HEK293 (cell line): ENCODE measurements around the gene DNAJB8.

Experiments used
- CTCF ChIA-PET: fragments of 350-600 bp; formaldehyde crosslinking; extraction: SDS; loops from one replicate; lab custom pipeline; 2021; ENCODE audit warnings: antibody characterized with exemption; lab: Yijun Ruan, JAX
- POLR2A ChIA-PET: fragments of 300-600 bp; formaldehyde crosslinking; extraction: SDS; loops from one replicate; lab custom pipeline; 2020; ENCODE audit warnings: antibody characterized with exemption, inconsistent platforms; lab: Yijun Ruan, JAX
- H3K27ac ChIP-seq: fragments of 200-500 bp; sonication (Bioruptor generic); 2 replicates; pipeline ENCODE4 v1.5.1; 2014; ENCODE audit warnings: low read depth, low read length, control low read depth, inconsistent platforms; ENCODE audit errors: extremely low read depth
- H3K36me3 ChIP-seq, 2 experiments: fragments of 200-500 bp in 1 of 2; sonication (Bioruptor generic) in 1 of 2; 1 replicate in 1 of 2; 2 replicates in 1 of 2; pipeline ENCODE4 v1.5.1; 2014 to 2017; ENCODE audit warnings: inconsistent platforms in 2 of 2, low read length in 2 of 2; ENCODE audit not compliant: control insufficient read depth in 2 of 2, insufficient read depth in 1 of 2
- H3K4me1 ChIP-seq: fragments of 200-500 bp; sonication (Bioruptor generic); 2 replicates; pipeline ENCODE4 v1.5.1; 2014; ENCODE audit warnings: mild to moderate bottlenecking, low read length, inconsistent platforms; ENCODE audit not compliant: control insufficient read depth, insufficient read depth
- H3K4me3 ChIP-seq: 2 replicates; pipeline ENCODE4 v1.5.1; 2011; ENCODE audit warnings: low read depth, mild to moderate bottlenecking, control low read depth, low read length, moderate library complexity
- H3K9me3 ChIP-seq: fragments of 200-500 bp; sonication (Bioruptor generic); 2 replicates; pipeline ENCODE4 v1.5.1; 2014; ENCODE audit warnings: low read depth, low read length, inconsistent platforms; ENCODE audit not compliant: control insufficient read depth, insufficient read depth
- BCL11B ChIP-seq: fragments of 450-650 bp; formaldehyde crosslinking; IDR thresholded peaks from 2 replicates; pipeline ENCODE4 v1.5.1; 2016; ENCODE audit warnings: low read depth, missing biosample characterization, missing genetic modification characterization
- FEZF1 ChIP-seq: fragments of 450-650 bp; formaldehyde crosslinking; IDR thresholded peaks from 2 replicates; pipeline ENCODE4 v1.5.1; 2016; ENCODE audit warnings: missing biosample characterization, missing genetic modification characterization
- MYNN ChIP-seq: fragments of 450-650 bp; formaldehyde crosslinking; IDR thresholded peaks from 2 replicates; pipeline ENCODE4 v1.5.1; 2016; ENCODE audit warnings: missing biosample characterization, missing genetic modification characterization, borderline replicate concordance
- TRIM28 ChIP-seq: IDR thresholded peaks from 2 replicates; pipeline ENCODE4 v1.6.1; 2011; ENCODE audit warnings: low read length, control low read depth, borderline replicate concordance
- ZIC2 ChIP-seq: fragments of 450-650 bp; formaldehyde crosslinking; IDR thresholded peaks from 2 replicates; pipeline ENCODE4 v1.5.1; 2016; ENCODE audit warnings: missing biosample characterization, missing genetic modification characterization
- ZNF121 ChIP-seq: fragments of 450-650 bp; formaldehyde crosslinking; IDR thresholded peaks from 2 replicates; pipeline ENCODE4 v1.5.1; 2016; ENCODE audit warnings: missing biosample characterization, missing genetic modification characterization
- ZNF335 ChIP-seq: fragments of 450-650 bp; formaldehyde crosslinking; conservative IDR thresholded peaks from 2 replicates; pipeline ENCODE4 v1.5.1; 2016; ENCODE audit warnings: missing biosample characterization, missing genetic modification characterization
- ZNF426 ChIP-seq: fragments of 450-650 bp; formaldehyde crosslinking; IDR thresholded peaks from 2 replicates; pipeline ENCODE4 v1.5.1; 2017; ENCODE audit warnings: missing biosample characterization, missing genetic modification characterization, mild to moderate bottlenecking, inconsistent platforms, moderate library complexity
- ZNF555 ChIP-seq: fragments of 450-650 bp; formaldehyde crosslinking; conservative IDR thresholded peaks from 2 replicates; pipeline ENCODE4 v1.5.1; 2017; ENCODE audit warnings: missing biosample characterization, mild to moderate bottlenecking, missing genetic modification characterization, inconsistent platforms
- ZNF596 ChIP-seq: fragments of 450-650 bp; IDR thresholded peaks from 2 replicates; pipeline ENCODE4 v1.5.0; 2018; ENCODE audit warnings: missing biosample characterization, mild to moderate bottlenecking, missing genetic modification characterization, moderate library complexity
- ZNF600 ChIP-seq: fragments of 450-650 bp; formaldehyde crosslinking; IDR thresholded peaks from 2 replicates; pipeline ENCODE4 v1.5.1; 2016; ENCODE audit warnings: missing biosample characterization, missing genetic modification characterization
- ZNF664 ChIP-seq: fragments of 450-650 bp; formaldehyde crosslinking; IDR thresholded peaks from 2 replicates; pipeline ENCODE4 v1.5.1; 2016; ENCODE audit warnings: missing biosample characterization, missing genetic modification characterization
- ZSCAN16 ChIP-seq: fragments of 450-650 bp; formaldehyde crosslinking; IDR thresholded peaks from 2 replicates; pipeline ENCODE4 v1.5.1; 2016; ENCODE audit warnings: missing biosample characterization, missing genetic modification characterization
- ZSCAN30 ChIP-seq: fragments of 450-650 bp; IDR thresholded peaks from 2 replicates; pipeline ENCODE4 v1.5.1; 2018; ENCODE audit warnings: missing biosample characterization, mild to moderate bottlenecking, missing genetic modification characterization, moderate library complexity
- TF ChIP-seq, protein P1 (sequence below): fragments of 450-650 bp; formaldehyde crosslinking; IDR thresholded peaks from 2 replicates; pipeline ENCODE4 v1.5.1; 2016; ENCODE audit warnings: missing biosample characterization, missing genetic modification characterization
- TF ChIP-seq, protein P2 (sequence below): fragments of 450-650 bp; formaldehyde crosslinking; IDR thresholded peaks from 2 replicates; pipeline ENCODE4 v1.5.1; 2016; ENCODE audit warnings: missing biosample characterization, missing genetic modification characterization
- TF ChIP-seq, protein P3 (sequence below): fragments of 450-650 bp; formaldehyde crosslinking; IDR thresholded peaks from 2 replicates; pipeline ENCODE4 v1.5.1; 2016; ENCODE audit warnings: missing biosample characterization, missing genetic modification characterization

Gene DNAJB8

DNA sequence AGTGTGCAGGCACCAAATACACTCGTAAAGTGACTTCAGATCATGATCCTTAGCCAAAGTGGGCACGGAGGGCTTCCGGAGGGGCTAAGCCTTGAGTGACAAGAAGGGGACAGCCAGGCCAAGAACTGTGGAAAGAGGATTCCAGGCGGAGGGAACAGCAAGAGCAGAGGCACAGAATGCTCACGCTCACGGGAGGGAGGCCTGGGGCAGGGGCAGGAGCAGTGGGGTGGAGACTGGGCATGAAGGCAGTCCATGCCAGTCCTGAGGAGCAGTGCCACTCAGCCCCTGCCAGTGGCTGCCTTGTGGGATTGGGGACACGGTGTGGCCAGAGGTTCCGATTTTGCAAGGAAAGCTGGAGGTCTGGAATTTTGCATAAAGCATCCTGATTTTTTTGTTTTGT is 36.0 kb downstream of the DNAJB8 start:
- ChIA-PET POLR2A (no interaction called here), CTCF (no interaction called here)
- H3K9me3 ChIP-seq, result no peaks in the 10 kb centered on the region
- no peaks in the 10 kb centered on the region for H3K4me1 ChIP-seq
- no peak overlapping the region for H3K4me3 ChIP-seq
- no peak for TF ChIP-seq ZNF555
- TF ChIP-seq BCL11B (tag by site-specific recombination), result no peak
- TF ChIP-seq ZSCAN16 (tag by site-specific recombination), result no peak
- TF ChIP-seq, protein P1, sequence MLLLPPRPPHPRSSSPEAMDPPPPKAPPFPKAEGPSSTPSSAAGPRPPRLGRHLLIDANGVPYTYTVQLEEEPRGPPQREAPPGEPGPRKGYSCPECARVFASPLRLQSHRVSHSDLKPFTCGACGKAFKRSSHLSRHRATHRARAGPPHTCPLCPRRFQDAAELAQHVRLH, result no peak
- TF ChIP-seq ZNF426, result no peak
- H3K27ac ChIP-seq, result no peak overlapping the region
- H3K36me3 ChIP-seq, result no peaks in the 10 kb centered on the region

DNA sequence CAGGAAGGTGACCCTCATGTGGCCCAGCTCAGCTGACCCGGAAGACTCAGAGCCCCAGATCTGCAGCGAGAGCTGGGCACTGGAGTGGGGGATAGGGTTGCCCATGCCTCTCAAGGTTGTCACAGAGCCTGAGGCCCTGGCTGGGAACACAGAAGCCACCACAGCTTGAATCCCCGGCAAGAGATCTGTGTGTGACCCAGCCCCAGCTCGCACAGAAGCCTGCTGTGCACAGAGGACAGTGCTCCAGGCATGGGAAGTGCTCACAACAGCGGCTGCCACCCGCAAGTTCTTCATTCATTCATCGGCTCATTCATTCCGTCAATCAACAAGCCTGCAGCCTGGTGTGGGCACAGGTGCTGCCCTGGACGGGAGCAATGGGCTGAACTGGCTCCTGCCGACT is 36.4 kb downstream of the DNAJB8 start:
- ChIA-PET CTCF (no interaction called here), POLR2A (no interaction called here)
- H3K9me3 ChIP-seq, result no peaks in the 10 kb centered on the region
- H3K36me3 ChIP-seq, result no peaks in the 10 kb centered on the region
- H3K27ac ChIP-seq, result no peak overlapping the region
- TF ChIP-seq ZNF121 (tag by site-specific recombination) (no peak), ZNF600 (tag by site-specific recombination) (no peak), MYNN (no peak), ZIC2 (tag by site-specific recombination) (peak; percentile 58)
- TF ChIP-seq, protein P2, sequence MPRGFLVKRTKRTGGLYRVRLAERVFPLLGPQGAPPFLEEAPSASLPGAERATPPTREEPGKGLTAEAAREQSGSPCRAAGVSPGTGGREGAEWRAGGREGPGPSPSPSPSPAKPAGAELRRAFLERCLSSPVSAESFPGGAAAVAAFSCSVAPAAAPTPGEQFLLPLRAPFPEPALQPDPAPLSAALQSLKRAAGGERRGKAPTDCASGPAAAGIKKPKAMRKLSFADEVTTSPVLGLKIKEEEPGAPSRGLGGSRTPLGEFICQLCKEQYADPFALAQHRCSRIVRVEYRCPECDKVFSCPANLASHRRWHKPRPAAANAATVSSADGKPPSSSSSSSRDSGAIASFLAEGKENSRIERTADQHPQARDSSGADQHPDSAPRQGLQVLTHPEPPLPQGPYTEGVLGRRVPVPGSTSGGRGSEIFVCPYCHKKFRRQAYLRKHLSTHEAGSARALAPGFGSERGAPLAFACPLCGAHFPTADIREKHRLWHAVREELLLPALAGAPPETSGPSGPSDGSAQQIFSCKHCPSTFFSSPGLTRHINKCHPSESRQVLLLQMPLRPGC (tag by site-specific recombination), result no peak
- TF ChIP-seq, protein P3, sequence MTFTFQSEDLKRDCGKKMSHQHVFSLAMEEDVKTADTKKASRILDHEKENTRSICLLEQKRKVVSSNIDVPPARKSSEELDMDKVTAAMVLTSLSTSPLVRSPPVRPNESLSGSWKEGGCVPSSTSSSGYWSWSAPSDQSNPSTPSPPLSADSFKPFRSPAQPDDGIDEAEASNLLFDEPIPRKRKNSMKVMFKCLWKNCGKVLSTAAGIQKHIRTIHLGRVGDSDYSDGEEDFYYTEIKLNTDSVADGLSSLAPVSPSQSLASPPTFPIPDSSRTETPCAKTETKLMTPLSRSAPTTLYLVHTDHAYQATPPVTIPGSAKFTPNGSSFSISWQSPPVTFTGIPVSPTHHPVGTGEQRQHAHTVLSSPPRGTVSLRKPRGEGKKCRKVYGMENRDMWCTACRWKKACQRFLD (tag by site-specific recombination), result no peak
- no peak overlapping the region for H3K4me3 ChIP-seq
- H3K4me1 ChIP-seq, result no peaks in the 10 kb centered on the region

DNA sequence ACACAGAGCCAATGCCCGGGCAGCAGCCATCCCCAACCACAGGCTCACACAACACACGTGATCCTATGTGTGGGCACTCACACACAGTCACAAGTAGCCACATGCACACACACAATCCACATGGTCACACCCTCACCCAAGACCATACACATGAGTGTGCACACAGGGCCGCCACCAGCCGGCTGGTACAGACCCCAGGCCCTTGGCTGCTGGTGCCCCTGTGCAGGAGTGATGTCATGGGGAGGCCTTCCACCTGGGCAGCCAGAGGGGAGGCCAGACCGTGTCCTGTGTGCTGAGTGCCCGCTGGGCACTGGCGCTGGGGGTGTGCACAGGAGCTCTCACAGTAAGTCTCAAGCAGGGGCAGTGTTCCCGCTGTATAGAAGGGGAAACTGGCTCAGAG is 36.9 kb downstream of the DNAJB8 start:
- POLR2A ChIA-PET, result no interaction called here
- no peak for TF ChIP-seq ZSCAN30 (tag by site-specific recombination)
- no peak for TF ChIP-seq FEZF1 (tag by site-specific recombination)
- no peak for TF ChIP-seq ZNF664 (tag by site-specific recombination)
- no peak for TF ChIP-seq ZNF335 (tag by site-specific recombination)
- TF ChIP-seq TRIM28, result no peak

DNA sequence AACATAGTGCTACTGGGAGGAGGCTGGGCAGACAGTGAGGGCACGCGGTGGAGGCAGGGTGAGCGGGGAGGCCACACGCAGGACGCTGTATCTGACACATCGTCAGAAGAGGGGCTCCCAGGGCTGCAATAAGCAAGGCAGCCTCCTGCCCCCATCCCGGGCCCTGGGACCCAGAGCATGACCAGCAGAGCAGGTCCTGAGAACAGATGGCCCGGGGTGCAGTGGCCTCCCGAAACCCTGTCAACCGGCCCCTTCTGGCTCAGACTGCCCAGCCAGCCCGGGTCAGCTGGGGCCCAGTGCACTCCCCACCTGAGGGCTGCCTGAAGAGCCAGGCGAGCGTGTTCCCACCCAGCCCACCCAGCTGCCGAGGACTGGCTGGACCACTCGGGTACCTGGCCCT is 37.4 kb downstream of the DNAJB8 start:
- Histone ChIP-seq H3K27ac (no peak overlapping the region), H3K9me3 (no peaks in the 10 kb centered on the region), H3K36me3 (no peaks in the 10 kb centered on the region), H3K4me1 (no peaks in the 10 kb centered on the region), H3K4me3 (no peak overlapping the region)
- CTCF ChIA-PET, result no interaction called here
- POLR2A ChIA-PET, result no interaction called here
- TF ChIP-seq ZNF596 (tag by site-specific recombination), result no peak

More for the DNA sequence above, 36.9 kb downstream of the DNAJB8 start:
- Histone ChIP-seq H3K27ac (no peak overlapping the region), H3K36me3 (no peaks in the 10 kb centered on the region), H3K4me1 (no peaks in the 10 kb centered on the region), H3K9me3 (no peaks in the 10 kb centered on the region), H3K4me3 (no peak overlapping the region)
- CTCF ChIA-PET, result no interaction called here
